ENCODE data around the gene HDDC2. TPM values are rescaled to one million over a fixed set of nuclear protein-coding genes. Genes with fewer than 3 reads are reported as not detected.
A peak's percentile ranks its signal among the peaks of the same experiment; 100 is the strongest.

The HDDC2 gene
- total RNA-seq, 1 experiment from 2014 or later: 194 TPM

GRCh38 chr6:125271486-125272159, 30.1 kb downstream of the HDDC2 start:
- Histone ChIP-seq H3K36me3 (peaks cover 34% of the 10 kb centered on the region), H3K27ac (no peak overlapping the region), H3K9me3 (replicated peaks) (no peaks in the 10 kb centered on the region), H3K4me1 (replicated peaks) (peaks cover 17% of the 10 kb centered on the region), H3K27me3 (replicated peaks) (no peaks in the 10 kb centered on the region), H3K4me3 (no peak overlapping the region)
- DNase-seq (ENCODE audit: low read depth in 1 of 2, low spot score in 2 of 2): no peak

DNA sequence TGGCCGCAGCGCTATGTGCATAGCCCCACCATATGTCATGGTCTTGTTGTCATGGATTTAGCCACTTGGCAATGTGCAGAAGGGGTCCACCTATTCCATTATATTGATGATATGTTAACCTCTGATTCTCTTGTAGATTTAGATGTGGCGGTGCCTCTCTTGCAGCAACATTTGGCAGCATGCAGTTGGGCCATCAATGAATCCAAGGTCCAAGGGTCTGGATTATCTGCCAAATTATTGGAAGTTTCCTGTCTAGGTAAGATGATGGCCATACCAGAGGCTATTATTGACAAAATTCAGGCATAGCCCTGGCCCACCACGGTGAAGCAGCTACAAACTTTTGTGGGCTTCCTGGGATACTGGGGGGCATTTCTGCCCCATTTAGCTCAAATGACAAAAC, 31.4 kb downstream of the HDDC2 start:
- Histone ChIP-seq H3K36me3 (peaks cover 23% of the 10 kb centered on the region), H3K9me3 (replicated peaks) (no peaks in the 10 kb centered on the region), H3K27ac (no peak overlapping the region), H3K27me3 (replicated peaks) (no peaks in the 10 kb centered on the region), H3K4me3 (no peak overlapping the region), H3K4me1 (replicated peaks) (peaks cover 12% of the 10 kb centered on the region)
- no peak for DNase-seq (ENCODE audit: low read depth in 1 of 2, low spot score in 2 of 2)

GRCh38 chr6:125269328-125269985, 32.3 kb downstream of the HDDC2 start:
- no peak for DNase-seq (ENCODE audit: low read depth in 1 of 2, low spot score in 2 of 2)
- no peak overlapping the region for H3K27ac ChIP-seq
- peaks cover 12% of the 10 kb centered on the region for H3K4me1 ChIP-seq (replicated peaks)
- H3K9me3 ChIP-seq (replicated peaks): no peaks in the 10 kb centered on the region
- H3K4me3 ChIP-seq: no peak overlapping the region
- H3K27me3 ChIP-seq (replicated peaks): no peaks in the 10 kb centered on the region
- peaks cover 16% of the 10 kb centered on the region for H3K36me3 ChIP-seq

- H3K36me3 ChIP-seq: peaks cover 10% of the 10 kb centered on the region
- H3K4me3 ChIP-seq: no peak overlapping the region
- no peaks in the 10 kb centered on the region for H3K9me3 ChIP-seq (replicated peaks)
- H3K27me3 ChIP-seq (replicated peaks): no peaks in the 10 kb centered on the region
- DNase-seq (ENCODE audit: low read depth in 1 of 2, low spot score in 2 of 2): no peak
- H3K27ac ChIP-seq: no peak overlapping the region
- peaks cover 8% of the 10 kb centered on the region for H3K4me1 ChIP-seq (replicated peaks)
These were observed 33.0 kb downstream of the HDDC2 start for GRCh38 chr6:125268765-125269164.

- DNase-seq (ENCODE audit: low read depth in 1 of 2, low spot score in 2 of 2): no peak
- Histone ChIP-seq H3K9me3 (replicated peaks) (no peaks in the 10 kb centered on the region), H3K27me3 (replicated peaks) (no peaks in the 10 kb centered on the region), H3K36me3 (peaks cover 3% of the 10 kb centered on the region), H3K4me3 (no peak overlapping the region), H3K4me1 (replicated peaks) (peaks cover 12% of the 10 kb centered on the region), H3K27ac (no peak overlapping the region)
These were observed 33.8 kb downstream of the HDDC2 start for GRCh38 chr6:125267806-125268523.

- H3K36me3 ChIP-seq: no peaks in the 10 kb centered on the region
- H3K4me3 ChIP-seq: no peak overlapping the region
- H3K9me3 ChIP-seq (replicated peaks): no peaks in the 10 kb centered on the region
- H3K27me3 ChIP-seq (replicated peaks): no peaks in the 10 kb centered on the region
- peaks cover 38% of the 10 kb centered on the region for H3K4me1 ChIP-seq (replicated peaks)
- no peak for DNase-seq (ENCODE audit: low read depth in 1 of 2, low spot score in 2 of 2)
- no peak overlapping the region for H3K27ac ChIP-seq
These were observed 37.3 kb downstream of the HDDC2 start for GRCh38 chr6:125264476-125264875.

DNA sequence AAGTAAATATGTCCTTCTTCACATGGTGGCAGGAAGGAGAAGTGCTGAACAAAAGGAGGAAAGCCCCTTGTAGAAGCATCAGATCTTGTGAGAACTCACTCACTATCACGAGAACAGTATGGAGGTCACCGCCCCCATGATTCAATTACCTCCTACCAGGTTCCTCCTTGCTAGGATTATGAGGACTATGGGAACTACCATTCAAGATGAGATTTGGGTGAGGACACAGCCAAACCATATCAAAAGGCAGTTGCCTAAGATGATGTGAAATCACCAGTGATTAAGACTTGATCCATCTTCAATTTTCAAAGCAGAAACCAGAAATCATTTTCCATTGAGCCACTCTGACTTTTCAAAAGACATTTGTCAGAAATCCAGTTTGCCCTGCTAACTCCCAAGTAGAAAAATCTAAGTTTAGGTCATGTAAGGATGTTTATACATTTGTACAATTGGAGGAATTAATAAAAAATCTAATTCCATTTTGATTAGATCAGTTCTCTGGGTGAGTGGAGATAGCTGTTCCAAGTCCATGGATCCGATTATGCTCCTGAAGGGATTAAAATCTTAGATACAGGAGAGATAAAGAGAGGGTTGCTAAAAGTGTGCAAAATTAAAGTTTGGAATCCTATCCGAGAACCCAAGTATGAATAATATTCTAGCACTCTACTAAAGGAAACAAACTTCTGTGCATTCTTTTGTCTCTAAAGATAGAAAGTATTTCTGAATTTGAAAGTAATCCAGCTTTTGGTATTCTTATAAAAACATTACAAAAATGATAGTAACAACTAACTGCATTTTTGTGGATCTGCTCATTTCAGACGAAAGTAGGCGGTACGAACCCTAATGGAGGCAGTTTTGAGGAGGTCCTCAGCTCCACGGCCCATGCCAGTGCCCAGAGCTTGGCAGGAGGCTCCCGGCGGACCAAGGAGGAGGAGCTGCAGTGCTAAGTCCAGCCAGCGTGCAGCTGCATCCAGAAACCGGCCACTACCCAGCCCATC, 39.5 kb downstream of the HDDC2 start:
- DNase-seq (ENCODE audit: low read depth in 1 of 2, low spot score in 2 of 2): peak; percentile 75 to 84
- no peak overlapping the region for H3K4me3 ChIP-seq
- no peaks in the 10 kb centered on the region for H3K27me3 ChIP-seq (replicated peaks)
- no peaks in the 10 kb centered on the region for H3K36me3 ChIP-seq
- no peaks in the 10 kb centered on the region for H3K9me3 ChIP-seq (replicated peaks)
- peak overlapping the region; percentile 94 for H3K27ac ChIP-seq
- peaks cover 43% of the 10 kb centered on the region for H3K4me1 ChIP-seq (replicated peaks)

DNA sequence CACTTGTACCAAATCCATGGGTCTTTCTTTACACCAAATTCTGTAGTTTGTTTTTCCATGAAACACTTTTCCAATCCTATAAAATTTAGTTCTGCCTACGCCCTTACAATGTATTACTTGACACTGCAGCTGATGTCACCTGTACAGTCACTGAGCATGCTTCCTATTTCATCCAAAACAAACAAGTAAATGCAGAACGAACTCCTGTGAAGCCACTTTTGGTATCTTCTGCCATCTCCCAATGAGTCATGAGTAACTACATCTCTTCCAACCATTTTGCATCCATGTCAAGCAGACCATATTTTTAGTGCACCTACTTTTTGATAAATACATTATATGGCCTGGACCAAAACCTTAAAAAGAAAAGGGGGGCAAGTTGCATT, 42.4 kb downstream of the HDDC2 start:
- DNase-seq (ENCODE audit: low read depth in 1 of 2, low spot score in 2 of 2): no peak
- H3K27ac ChIP-seq: no peak overlapping the region
- no peaks in the 10 kb centered on the region for H3K36me3 ChIP-seq
- no peak overlapping the region for H3K4me3 ChIP-seq
- no peaks in the 10 kb centered on the region for H3K9me3 ChIP-seq (replicated peaks)
- H3K4me1 ChIP-seq (replicated peaks): peaks cover 43% of the 10 kb centered on the region
- no peaks in the 10 kb centered on the region for H3K27me3 ChIP-seq (replicated peaks)

DNA sequence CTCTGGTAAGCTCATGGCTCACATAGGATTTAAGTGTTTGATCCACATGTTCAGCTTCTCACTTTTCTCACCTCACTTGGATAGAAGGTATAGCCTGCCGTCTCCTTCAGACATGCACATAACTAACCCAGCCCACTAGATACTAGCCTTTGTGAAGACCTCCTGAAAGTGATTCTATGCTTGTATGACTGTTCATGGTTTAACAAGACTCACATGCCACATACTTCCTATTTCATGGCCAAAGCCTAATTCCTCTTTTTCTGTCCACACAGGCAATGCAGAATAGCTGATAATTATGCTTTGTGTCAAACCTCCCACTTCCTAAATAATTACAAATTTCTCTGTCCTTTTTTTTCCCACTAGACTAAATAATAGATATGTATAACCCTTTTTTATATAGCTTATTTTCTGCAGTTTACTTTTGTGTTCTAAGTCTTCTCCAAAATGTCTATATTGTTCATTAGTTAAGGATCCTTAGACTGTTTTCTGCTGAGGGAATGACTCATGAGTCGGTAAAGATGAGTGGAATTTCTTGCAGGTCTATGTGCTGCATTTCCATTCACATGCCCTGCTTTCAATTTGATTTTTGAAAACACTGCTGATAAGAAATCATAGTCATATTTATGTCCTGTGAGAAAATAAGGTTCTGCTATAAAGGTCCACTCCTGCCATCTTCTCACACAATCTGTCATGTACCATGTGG, 43.0 kb downstream of the HDDC2 start:
- no peak for DNase-seq (ENCODE audit: low read depth in 1 of 2, low spot score in 2 of 2)
- Histone ChIP-seq H3K36me3 (no peaks in the 10 kb centered on the region), H3K27ac (no peak overlapping the region), H3K4me3 (no peak overlapping the region), H3K4me1 (replicated peaks) (peaks cover 43% of the 10 kb centered on the region), H3K9me3 (replicated peaks) (no peaks in the 10 kb centered on the region), H3K27me3 (replicated peaks) (no peaks in the 10 kb centered on the region)

DNA sequence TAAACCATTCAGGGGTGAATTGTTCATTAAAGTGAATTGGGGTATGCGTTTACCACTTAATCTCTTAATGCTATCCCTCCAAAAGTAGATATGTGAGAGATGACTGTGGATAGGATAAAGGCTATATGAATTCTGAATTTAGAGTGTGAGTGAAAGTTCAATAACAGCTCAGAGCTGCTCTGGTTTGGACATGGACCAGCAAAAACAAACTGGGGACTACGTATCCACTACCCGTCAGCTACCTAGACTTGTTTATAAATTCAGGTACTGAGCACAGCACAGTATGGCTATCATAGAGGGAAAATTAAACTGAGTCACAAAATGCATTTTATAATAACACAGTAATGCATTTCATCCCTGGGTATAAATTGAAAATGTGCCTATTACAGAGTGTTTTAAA, 44.4 kb downstream of the HDDC2 start:
- no peak overlapping the region for H3K27ac ChIP-seq
- H3K4me3 ChIP-seq: no peak overlapping the region
- no peak for DNase-seq (ENCODE audit: low read depth in 1 of 2, low spot score in 2 of 2)
- peaks cover 32% of the 10 kb centered on the region for H3K4me1 ChIP-seq (replicated peaks)
- no peaks in the 10 kb centered on the region for H3K9me3 ChIP-seq (replicated peaks)
- no peaks in the 10 kb centered on the region for H3K36me3 ChIP-seq
- H3K27me3 ChIP-seq (replicated peaks): no peaks in the 10 kb centered on the region

DNA sequence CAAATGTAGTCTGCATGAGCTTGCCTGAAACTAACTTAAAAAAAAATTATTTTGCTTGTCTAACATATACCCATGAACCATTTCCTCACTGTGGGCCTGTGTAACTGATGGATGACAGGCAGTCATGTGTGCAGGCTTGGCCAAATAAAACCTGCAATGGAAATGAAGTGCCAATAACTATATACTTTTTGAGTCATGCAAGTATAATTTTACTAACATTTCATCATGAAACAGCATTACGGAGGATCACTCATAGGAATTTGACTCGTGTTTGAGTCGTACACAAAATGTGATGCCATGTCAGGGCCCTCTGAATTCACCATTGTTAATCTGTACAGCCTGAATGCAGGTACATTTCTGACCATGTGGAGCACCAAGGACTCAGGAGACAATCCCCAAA, 46.6 kb downstream of the HDDC2 start:
- DNase-seq (ENCODE audit: low read depth in 1 of 2, low spot score in 2 of 2): no peak
- H3K27me3 ChIP-seq (replicated peaks): no peaks in the 10 kb centered on the region

DNA sequence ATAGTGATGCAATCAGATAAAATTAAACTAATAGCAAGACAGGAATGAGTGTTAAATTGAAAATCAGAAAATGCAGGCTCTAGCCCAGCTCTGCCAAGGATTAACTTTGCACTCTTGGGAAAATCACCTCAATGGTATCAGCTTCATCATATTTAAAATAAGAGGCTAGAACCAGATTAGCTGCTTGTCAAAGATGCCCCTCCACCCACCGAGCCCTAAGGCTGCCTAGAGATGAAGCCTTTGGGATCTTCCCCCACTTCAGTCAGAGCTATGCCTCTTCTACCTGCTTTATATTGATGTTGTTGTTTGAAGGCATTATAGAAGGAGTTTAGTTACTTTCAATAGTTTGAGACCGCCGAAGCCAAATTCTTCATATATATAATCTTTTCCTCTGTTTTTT, 47.4 kb downstream of the HDDC2 start:
- H3K9me3 ChIP-seq (replicated peaks): no peaks in the 10 kb centered on the region
- no peak for DNase-seq (ENCODE audit: low read depth in 1 of 2, low spot score in 2 of 2)
- no peak overlapping the region for H3K27ac ChIP-seq
- no peaks in the 10 kb centered on the region for H3K27me3 ChIP-seq (replicated peaks)
- H3K36me3 ChIP-seq: 0 out of 2 replicates have a peak, but pooled peaks cover 3% of the 10 kb centered on the region
- H3K4me1 ChIP-seq (replicated peaks): peaks cover 21% of the 10 kb centered on the region
- no peak overlapping the region for H3K4me3 ChIP-seq

More for the DNA sequence above, 46.6 kb downstream of the HDDC2 start:
- Histone ChIP-seq H3K4me1 (replicated peaks) (peaks cover 26% of the 10 kb centered on the region), H3K27ac (no peak overlapping the region), H3K4me3 (no peak overlapping the region), H3K36me3 (0 out of 2 replicates have a peak, but pooled peaks cover 1% of the 10 kb centered on the region), H3K9me3 (replicated peaks) (no peaks in the 10 kb centered on the region)

GRCh38 chr6:125253881-125254280, 47.9 kb downstream of the HDDC2 start:
- Histone ChIP-seq H3K27ac (no peak overlapping the region), H3K9me3 (replicated peaks) (no peaks in the 10 kb centered on the region), H3K4me3 (no peak overlapping the region), H3K27me3 (replicated peaks) (no peaks in the 10 kb centered on the region), H3K4me1 (replicated peaks) (peaks cover 17% of the 10 kb centered on the region), H3K36me3 (0 out of 2 replicates have a peak, but pooled peaks cover 3% of the 10 kb centered on the region)
- no peak for DNase-seq (ENCODE audit: low read depth in 1 of 2, low spot score in 2 of 2)
